ENCODE measurements around the gene NCAN.

- TF ChIP-seq EZH2 (IDR thresholded peaks at IDR 0.05; ENCODE audit: low read length): no peak
- TF ChIP-seq, protein P1, sequence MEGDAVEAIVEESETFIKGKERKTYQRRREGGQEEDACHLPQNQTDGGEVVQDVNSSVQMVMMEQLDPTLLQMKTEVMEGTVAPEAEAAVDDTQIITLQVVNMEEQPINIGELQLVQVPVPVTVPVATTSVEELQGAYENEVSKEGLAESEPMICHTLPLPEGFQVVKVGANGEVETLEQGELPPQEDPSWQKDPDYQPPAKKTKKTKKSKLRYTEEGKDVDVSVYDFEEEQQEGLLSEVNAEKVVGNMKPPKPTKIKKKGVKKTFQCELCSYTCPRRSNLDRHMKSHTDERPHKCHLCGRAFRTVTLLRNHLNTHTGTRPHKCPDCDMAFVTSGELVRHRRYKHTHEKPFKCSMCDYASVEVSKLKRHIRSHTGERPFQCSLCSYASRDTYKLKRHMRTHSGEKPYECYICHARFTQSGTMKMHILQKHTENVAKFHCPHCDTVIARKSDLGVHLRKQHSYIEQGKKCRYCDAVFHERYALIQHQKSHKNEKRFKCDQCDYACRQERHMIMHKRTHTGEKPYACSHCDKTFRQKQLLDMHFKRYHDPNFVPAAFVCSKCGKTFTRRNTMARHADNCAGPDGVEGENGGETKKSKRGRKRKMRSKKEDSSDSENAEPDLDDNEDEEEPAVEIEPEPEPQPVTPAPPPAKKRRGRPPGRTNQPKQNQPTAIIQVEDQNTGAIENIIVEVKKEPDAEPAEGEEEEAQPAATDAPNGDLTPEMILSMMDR (optimal IDR thresholded peaks at IDR 0.05 in 1 of 3, IDR thresholded peaks at IDR 0.05 in 1 of 3, conservative IDR thresholded peaks at IDR 0.05 in 1 of 3; ENCODE audit: extremely low read depth in 1 of 3, insufficient read depth in 2 of 3, low read length in 3 of 3): no peak
Observed at GRCh38 chr19:19204181-19204580, 7.6 kb upstream of the NCAN start.

Measured in keratinocyte (primary cell).